Muscle of arm (tissue), 12 donors: ENCODE results near the gene KCNG2. TPM values are rescaled to one million over a fixed set of nuclear protein-coding genes. Genes with fewer than 3 reads are reported as not detected.

Experiments used
- DNase-seq: peaks from one replicate; pipeline ENCODE4 v3.0.0-alpha.2; 2013
- polyA plus RNA-seq, 12 donors: library from polyadenylated mRNA; unstranded; fragments of 120-200 nt; gene quantifications; one replicate each; pipeline ENCODE4 v1.2.1, GENCODE V29; 2013; ENCODE audit not compliant: insufficient read length in 12 of 12

The KCNG2 gene
- polyA plus RNA-seq, 12 donors, result 0.18 to 0.93 (median 0.35) TPM; not detected in 2

GRCh38 chr18:79884294-79884962, 86.7 kb downstream of the KCNG2 start:
- no peak for DNase-seq

GRCh38 chr18:79884963-79885728, 87.4 kb downstream of the KCNG2 start:
- DNase-seq, result no peak

- no peak for DNase-seq
These were observed 89.7 kb downstream of the KCNG2 start for GRCh38 chr18:79887181-79888000.

- DNase-seq, result no peak
These were observed 90.3 kb downstream of the KCNG2 start for GRCh38 chr18:79888016-79888415.

GRCh38 chr18:79889569-79889968, 91.8 kb downstream of the KCNG2 start:
- no peak for DNase-seq

- no peak for DNase-seq
These were observed 92.9 kb downstream of the KCNG2 start for GRCh38 chr18:79890674-79891073.

GRCh38 chr18:79896738-79897137, 99.0 kb downstream of the KCNG2 start:
- DNase-seq, result no peak

GRCh38 chr18:79897940-79898625, 100.3 kb downstream of the KCNG2 start:
- no peak for DNase-seq

GRCh38 chr18:79898952-79899608, 101.3 kb downstream of the KCNG2 start:
- no peak for DNase-seq

GRCh38 chr18:79899609-79900445, 102.1 kb downstream of the KCNG2 start:
- no peak for DNase-seq

- no peak for DNase-seq
These were observed 103.2 kb downstream of the KCNG2 start for GRCh38 chr18:79900610-79901570.

GRCh38 chr18:79901665-79902064, 103.9 kb downstream of the KCNG2 start:
- no peak for DNase-seq

GRCh38 chr18:79902075-79902474, 104.3 kb downstream of the KCNG2 start:
- no peak for DNase-seq

- no peak for DNase-seq
These were observed 104.9 kb downstream of the KCNG2 start for GRCh38 chr18:79902640-79903039.

GRCh38 chr18:79903071-79903635, 105.4 kb downstream of the KCNG2 start:
- no peak for DNase-seq

- DNase-seq, result no peak
These were observed 106.1 kb downstream of the KCNG2 start for GRCh38 chr18:79903787-79904356.

- no peak for DNase-seq
These were observed 106.8 kb downstream of the KCNG2 start for GRCh38 chr18:79904357-79905147.
